H1 (cell line): ENCODE results near the gene ADH1A. TPM values are rescaled to one million over a fixed set of nuclear protein-coding genes. Genes with fewer than 3 reads are reported as not detected.

ENCODE experiments used
- CTCF ChIA-PET: fragments of 300-600 bp; sonication (Branson Sonifier 250); formaldehyde crosslinking; loops from one replicate; lab custom pipeline; 2021; ENCODE audit not compliant: partially characterized antibody; lab: Charles Lee
- POLR2A ChIA-PET: fragments of 300-600 bp; sonication (Branson Sonifier 250); formaldehyde crosslinking; loops from one replicate; lab custom pipeline; 2021; ENCODE audit warnings: inconsistent platforms; ENCODE audit not compliant: partially characterized antibody; lab: Charles Lee
- DNase-seq, 2 experiments: peaks; one replicate each; pipeline versions ENCODE4 v3.0.0 to v3.0.0-alpha.2; 2010 to 2022; ENCODE audit warnings: low spot score in 2 of 2, low read depth in 1 of 2, mixed read lengths in 1 of 2
- FAIRE-seq: peaks from 2 replicates; lab custom pipeline; 2011; peaks lifted over from hg19 to GRCh38; lab: Jason Lieb, UNC
- H2AFZ ChIP-seq: 2 replicates; pipeline ENCODE4 v1.8.1; 2012; ENCODE audit warnings: low read length, inconsistent platforms
- H2AK5ac ChIP-seq: 2 replicates; pipeline ENCODE4 v1.6.1; 2013; ENCODE audit warnings: low read depth, low read length
- H2BK120ac ChIP-seq: replicated peaks from 2 replicates; pipeline ENCODE3; 2013; ENCODE audit warnings: low read depth, low read length, inconsistent platforms
- H2BK12ac ChIP-seq: 2 replicates; pipeline ENCODE4 v1.6.1; 2013; ENCODE audit warnings: low read depth, low read length
- H2BK15ac ChIP-seq: 2 replicates; pipeline ENCODE4 v1.6.1; 2013; ENCODE audit warnings: low read length
- H2BK20ac ChIP-seq: 2 replicates; pipeline ENCODE4 v1.6.1; 2013; ENCODE audit warnings: low read length
- H2BK5ac ChIP-seq: 2 replicates; pipeline ENCODE4 v1.6.1; 2013; ENCODE audit warnings: low read depth, low read length
- H3K14ac ChIP-seq: 2 replicates; pipeline ENCODE4 v1.6.1; 2013; ENCODE audit warnings: inconsistent platforms; ENCODE audit not compliant: insufficient read length
- H3K18ac ChIP-seq: 2 replicates; pipeline ENCODE4 v1.6.1; 2013; ENCODE audit warnings: low read length; ENCODE audit errors: extremely low read depth
- H3K23ac ChIP-seq: 2 replicates; pipeline ENCODE4 v1.6.1; 2013; ENCODE audit warnings: inconsistent platforms; ENCODE audit not compliant: insufficient read length
- H3K23me2 ChIP-seq: 2 replicates; pipeline ENCODE4 v1.6.1; 2013; ENCODE audit warnings: low read depth, low read length
- H3K27ac ChIP-seq: 2 replicates; pipeline ENCODE4 v1.6.1; 2011; ENCODE audit warnings: low read depth, low read length, inconsistent platforms
- H3K27me3 ChIP-seq, 4 experiments: replicated peaks in 1 of 4; 1 replicate in 1 of 4; 2 replicates in 3 of 4; pipeline versions ENCODE4 v1.6.1 to v1.8.1; 2011 to 2013; ENCODE audit warnings: low read length in 3 of 4, mild to moderate bottlenecking in 3 of 4, inconsistent platforms in 2 of 4, mixed read lengths in 2 of 4, moderate library complexity in 1 of 4; ENCODE audit not compliant: control insufficient read depth in 3 of 4, insufficient read depth in 3 of 4; ENCODE audit errors: extremely low read depth in 1 of 4
- H3K36me3 ChIP-seq, 4 experiments: 2 replicates each; pipeline versions ENCODE4 v1.6.1 to v1.8.1; 2011 to 2013; ENCODE audit warnings: mild to moderate bottlenecking in 4 of 4, low read length in 3 of 4, moderate library complexity in 2 of 4, control low read depth in 1 of 4, inconsistent platforms in 1 of 4; ENCODE audit not compliant: insufficient read depth in 4 of 4, control insufficient read depth in 2 of 4
- H3K4ac ChIP-seq: replicated peaks from 2 replicates; pipeline ENCODE3; 2013; ENCODE audit warnings: low read length, low read depth, mixed read lengths, inconsistent platforms; ENCODE audit not compliant: insufficient read length
- H3K4me1 ChIP-seq, 4 experiments: replicated peaks in 1 of 4; 1 replicate in 1 of 4; 2 replicates in 3 of 4; pipeline versions ENCODE4 v1.6.1 to v1.8.1; 2011 to 2013; ENCODE audit warnings: low read length in 3 of 4, inconsistent platforms in 2 of 4, mixed read lengths in 1 of 4; ENCODE audit not compliant: insufficient read depth in 4 of 4, control insufficient read depth in 3 of 4
- H3K4me2 ChIP-seq, 2 experiments: 2 replicates each; pipeline versions ENCODE4 v1.6.1 to v1.8.1; 2011 to 2013; ENCODE audit warnings: low read depth in 2 of 2, low read length in 2 of 2, control low read depth in 1 of 2, inconsistent platforms in 1 of 2, mild to moderate bottlenecking in 1 of 2; ENCODE audit not compliant: insufficient read depth in 1 of 2
- H3K4me3 ChIP-seq, 4 experiments: fragments of 200-600, 300-600 bp in 1 of 4; sonication (generic), shearing (Covaris generic), sonication (Bioruptor Twin) in 1 of 4; 2 replicates each; pipeline versions ENCODE4 v1.5.1 to v1.8.1; 2011 to 2016; ENCODE audit warnings: low read length in 4 of 4, low read depth in 3 of 4, control low read depth in 2 of 4, inconsistent platforms in 2 of 4, mild to moderate bottlenecking in 2 of 4, mixed read lengths in 1 of 4, moderate library complexity in 1 of 4; ENCODE audit not compliant: insufficient read depth in 2 of 4; ENCODE audit errors: extremely low read depth in 1 of 4
- H3K56ac ChIP-seq: replicated peaks from 2 replicates; pipeline ENCODE3; 2013; ENCODE audit warnings: low read depth, mild to moderate bottlenecking, mixed read lengths, low read length, inconsistent platforms; ENCODE audit not compliant: insufficient read length
- H3K79me1 ChIP-seq: 2 replicates; pipeline ENCODE4 v1.6.1; 2013; ENCODE audit warnings: low read depth, low read length, control low read depth
- H3K79me2 ChIP-seq, 2 experiments: 2 replicates each; pipeline versions ENCODE4 v1.6.1 to v1.8.1; 2012 to 2013; ENCODE audit warnings: low read length in 2 of 2, mild to moderate bottlenecking in 2 of 2, inconsistent platforms in 1 of 2; ENCODE audit not compliant: insufficient read depth in 2 of 2, control insufficient read depth in 1 of 2
- H3K9ac ChIP-seq, 4 experiments: replicated peaks in 1 of 4; 1 replicate in 1 of 4; 2 replicates in 3 of 4; pipeline versions ENCODE4 v1.6.1 to v1.8.1; 2011 to 2013; ENCODE audit warnings: low read depth in 3 of 4, low read length in 3 of 4, control low read depth in 2 of 4, mild to moderate bottlenecking in 2 of 4, moderate library complexity in 2 of 4, inconsistent platforms in 1 of 4; ENCODE audit errors: extremely low read depth in 1 of 4
- H3K9me3 ChIP-seq, 2 experiments: 2 replicates each; pipeline versions ENCODE4 v1.6.1 to v1.8.1; 2012 to 2013; ENCODE audit warnings: mild to moderate bottlenecking in 2 of 2, moderate library complexity in 2 of 2, control low read depth in 1 of 2, inconsistent platforms in 1 of 2, low read depth in 1 of 2, low read length in 1 of 2, mixed read lengths in 1 of 2; ENCODE audit not compliant: insufficient read depth in 2 of 2
- H4K20me1 ChIP-seq, 2 experiments: replicated peaks in 1 of 2; 2 replicates each; pipeline versions ENCODE3 to v1.8.1; 2011 to 2013; ENCODE audit warnings: inconsistent platforms in 2 of 2, low read length in 2 of 2, mild to moderate bottlenecking in 1 of 2; ENCODE audit not compliant: insufficient read depth in 2 of 2, control insufficient read depth in 1 of 2
- H4K5ac ChIP-seq: 2 replicates; pipeline ENCODE4 v1.6.1; 2013; ENCODE audit warnings: low read length, low read depth, mixed read lengths, inconsistent platforms; ENCODE audit not compliant: insufficient read length
- H4K8ac ChIP-seq: 2 replicates; pipeline ENCODE4 v1.8.0; 2013; ENCODE audit warnings: mild to moderate bottlenecking, moderate library complexity, low read length, inconsistent platforms; ENCODE audit not compliant: insufficient read depth; ENCODE audit errors: extremely low read depth
- H4K91ac ChIP-seq: replicated peaks from 2 replicates; pipeline ENCODE3; 2013; ENCODE audit warnings: low read length, mixed read lengths, inconsistent platforms; ENCODE audit not compliant: insufficient read length
- CHD1 ChIP-seq: IDR thresholded peaks from 2 replicates; pipeline ENCODE4 v1.6.1; 2012; ENCODE audit warnings: low read depth, low read length, improper control_type of control experiment
- CHD2 ChIP-seq: IDR thresholded peaks from 2 replicates; pipeline ENCODE4 v1.6.1; 2012; ENCODE audit warnings: low read length, improper control_type of control experiment
- WGBS, 2 experiments: shearing (Covaris generic) in 1 of 2; methylation state at CpG; one replicate each; pipeline versions ENCODE4 v1.1.6 to v1.1.7; 2013 to 2015; ENCODE audit warnings: low lambda C conversion rate in 2 of 2, mixed read lengths in 2 of 2, inconsistent platforms in 1 of 2, low coverage in 1 of 2, missing lambda C conversion rate in 1 of 2; ENCODE audit not compliant: insufficient replicate concordance in 2 of 2, insufficient coverage in 1 of 2, insufficient read length in 1 of 2; ENCODE audit errors: extremely low coverage in 1 of 2, missing lambda C conversion rate in 1 of 2; 5-methylcytosine and 5-hydroxymethylcytosine counted together
- polyA plus RNA-seq, 7 experiments: library from polyadenylated mRNA; depleted of rRNA in 3 of 7; stranded (reverse) in 5 of 7; unstranded in 2 of 7; fragments of >200 nt in 5 of 7; fragments of 200-250 nt in 2 of 7; gene quantifications; 1 replicate in 5 of 7; 2 replicates in 1 of 7; 4 replicates in 1 of 7; pipeline versions ENCODE4 v1.2.1 to v1.2.3, GENCODE V29; 2011 to 2013; ENCODE audit warnings: missing spikeins in 2 of 7, mixed read lengths in 2 of 7
- total RNA-seq: library from RNA; stranded (reverse); fragmentation: NEBNext Ultra II Directional; extraction: Animal tissue kit (Norgen Biotek cat#: 25700); gene quantifications from 2 replicates; pipeline ENCODE4 v1.2.1, GENCODE V29; 2021

Gene ADH1A
- total and polyA plus RNA-seq, 2 of the 8 experiments (the other 6 are each of a cell fraction or from before 2014, with no cell fraction given), result not detected

GRCh38 chr4:99275885-99276284, 14.9 kb downstream of the ADH1A start:
- Histone ChIP-seq H3K23me2 (no peaks in the 10 kb centered on the region), H2AK5ac (no peak overlapping the region)
- no peak for TF ChIP-seq CHD2
- no peak for TF ChIP-seq CHD1
- TF ChIP-seq, all 59 proteins: peak for 0
- Histone ChIP-seq H4K5ac (no peak overlapping the region), H3K27ac (no peak overlapping the region), H4K91ac (no peak overlapping the region), H3K18ac (no peak overlapping the region), H3K4me2 (no peak overlapping the region), H2BK15ac (no peak overlapping the region), H3K23ac (no peak overlapping the region), H2BK5ac (no peak overlapping the region), H4K8ac (no peak overlapping the region), H2AFZ (no peak overlapping the region), H3K4me1 (no peaks in the 10 kb centered on the region), H3K27me3 (no peaks in the 10 kb centered on the region), H2BK12ac (no peak overlapping the region), H3K9ac (no peak overlapping the region), H3K56ac (no peak overlapping the region), H2BK120ac (no peak overlapping the region), H3K14ac (no peak overlapping the region), H2BK20ac (no peak overlapping the region), H3K4ac (no peak overlapping the region), H3K9me3 (peaks cover 3 to 4% of the 10 kb centered on the region in 2 experiments; a peak in 1 of 4 replicates), H3K79me2 (no peaks in the 10 kb centered on the region), H3K4me3 (no peak overlapping the region), H3K79me1 (no peaks in the 10 kb centered on the region), H4K20me1 (no peaks in the 10 kb centered on the region), H3K36me3 (no peaks in the 10 kb centered on the region)
- DNase-seq (no peak), FAIRE-seq (no peak)
- ChIA-PET POLR2A (no interaction called here), CTCF (no interaction called here)
- WGBS, 2 experiments, result 94% methylated on average over 3 of the region's 3 CpGs; no CpG with 5 or more reads in 1 of the 2 experiments
